ENCODE results near the gene DSG4. TPM values are rescaled to one million over a fixed set of nuclear protein-coding genes. Genes with fewer than 3 reads are reported as not detected.

DSG4 gene
- polyA plus RNA-seq, 3 donors = not detected

DNA sequence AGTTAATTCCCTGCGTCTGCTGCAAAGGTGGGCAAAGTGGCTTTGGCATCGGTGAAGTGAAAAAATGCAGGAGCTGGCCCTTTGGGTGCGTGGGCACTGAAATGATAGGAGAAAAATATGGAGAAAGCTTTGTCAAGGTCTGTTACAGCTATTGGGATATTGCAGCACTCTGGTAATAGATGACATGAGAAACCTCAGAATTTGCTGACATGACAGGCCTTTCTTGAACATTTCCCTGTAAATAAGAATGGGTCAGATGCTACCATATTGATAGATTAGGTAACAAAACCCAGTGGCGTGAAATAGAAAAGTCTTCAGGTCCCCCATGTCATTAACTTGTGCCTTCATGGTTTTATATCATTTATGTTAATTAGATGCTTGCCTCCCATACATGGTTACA is 12.4 kb upstream of the DSG4 start:
- no peaks in the 10 kb centered on the region for H3K9me3 ChIP-seq (replicated peaks in 1 of 2; ENCODE audit: control insufficient read depth in 1 of 2, insufficient read depth in 1 of 2, low read length in 2 of 2)
- no peak overlapping the region for H3K4me2 ChIP-seq (replicated peaks; ENCODE audit: extremely low read depth, low read length, poor library complexity, severe bottlenecking)
- no peaks in the 10 kb centered on the region for H3K27me3 ChIP-seq (ENCODE audit: control insufficient read depth in 2 of 2, insufficient read depth in 2 of 2, low read length in 2 of 2)
- H3K4me1 ChIP-seq (ENCODE audit: control insufficient read depth in 1 of 2, insufficient read depth in 2 of 2, low read length in 2 of 2) = no peaks in the 10 kb centered on the region
- no peaks in the 10 kb centered on the region for H4K20me1 ChIP-seq (ENCODE audit: insufficient read depth, low read length)
- no peak overlapping the region for H3K9ac ChIP-seq (ENCODE audit: insufficient read depth, low read length, poor library complexity, severe bottlenecking)
- intact Hi-C loops (cut with micrococcal nuclease) = no loop called here
- no peak overlapping the region for H3K27ac ChIP-seq (ENCODE audit: low read depth in 1 of 2, low read length in 2 of 2)
- Mint-ChIP-seq H3K4me3 (no peak overlapping the region), H3K9me3 (peaks cover 0 to 6% (median 3%) of the 10 kb centered on the region in 7 donors), H3K4me1 (no peaks in the 10 kb centered on the region), H3K36me3 (no peaks in the 10 kb centered on the region), H3K27me3 (ENCODE audit: low read depth in 3 of 3) (no peaks in the 10 kb centered on the region), H3K27ac (no peak overlapping the region)
- no peaks in the 10 kb centered on the region for H3K36me3 ChIP-seq (replicated peaks in 1 of 2; ENCODE audit: control insufficient read depth in 1 of 2, insufficient read depth in 2 of 2, low read length in 2 of 2)
- no peak overlapping the region for H2AFZ ChIP-seq (ENCODE audit: insufficient read depth, low read depth, low read length, poor library complexity, severe bottlenecking)
- 92% methylated on average over 3 of the region's 4 CpGs for WGBS (ENCODE audit: insufficient coverage)
- no peaks in the 10 kb centered on the region for H3K79me2 ChIP-seq (ENCODE audit: insufficient read depth, low read length)
- TF ChIP-seq, protein P1, sequence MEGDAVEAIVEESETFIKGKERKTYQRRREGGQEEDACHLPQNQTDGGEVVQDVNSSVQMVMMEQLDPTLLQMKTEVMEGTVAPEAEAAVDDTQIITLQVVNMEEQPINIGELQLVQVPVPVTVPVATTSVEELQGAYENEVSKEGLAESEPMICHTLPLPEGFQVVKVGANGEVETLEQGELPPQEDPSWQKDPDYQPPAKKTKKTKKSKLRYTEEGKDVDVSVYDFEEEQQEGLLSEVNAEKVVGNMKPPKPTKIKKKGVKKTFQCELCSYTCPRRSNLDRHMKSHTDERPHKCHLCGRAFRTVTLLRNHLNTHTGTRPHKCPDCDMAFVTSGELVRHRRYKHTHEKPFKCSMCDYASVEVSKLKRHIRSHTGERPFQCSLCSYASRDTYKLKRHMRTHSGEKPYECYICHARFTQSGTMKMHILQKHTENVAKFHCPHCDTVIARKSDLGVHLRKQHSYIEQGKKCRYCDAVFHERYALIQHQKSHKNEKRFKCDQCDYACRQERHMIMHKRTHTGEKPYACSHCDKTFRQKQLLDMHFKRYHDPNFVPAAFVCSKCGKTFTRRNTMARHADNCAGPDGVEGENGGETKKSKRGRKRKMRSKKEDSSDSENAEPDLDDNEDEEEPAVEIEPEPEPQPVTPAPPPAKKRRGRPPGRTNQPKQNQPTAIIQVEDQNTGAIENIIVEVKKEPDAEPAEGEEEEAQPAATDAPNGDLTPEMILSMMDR (IDR thresholded peaks at IDR 0.05) = no peak
- no peak for DNase-seq
- no peak overlapping the region for H3K4me3 ChIP-seq (replicated peaks in 1 of 3; ENCODE audit: low read depth in 2 of 3, low read length in 3 of 3)

GRCh38 chr18:31369478-31369877 is 7.1 kb upstream of the DSG4 start:
- no peaks in the 10 kb centered on the region for H3K79me2 ChIP-seq (ENCODE audit: insufficient read depth, low read length)
- H3K9ac ChIP-seq (ENCODE audit: insufficient read depth, low read length, poor library complexity, severe bottlenecking) = no peak overlapping the region
- intact Hi-C loops (cut with micrococcal nuclease) = no loop called here
- H3K4me3 ChIP-seq (replicated peaks in 1 of 3; ENCODE audit: low read depth in 2 of 3, low read length in 3 of 3) = no peak overlapping the region
- H4K20me1 ChIP-seq (ENCODE audit: insufficient read depth, low read length) = no peaks in the 10 kb centered on the region
- H3K36me3 Mint-ChIP-seq = no peaks in the 10 kb centered on the region
- H3K4me1 Mint-ChIP-seq = no peaks in the 10 kb centered on the region
- H3K27me3 ChIP-seq (ENCODE audit: control insufficient read depth in 2 of 2, insufficient read depth in 2 of 2, low read length in 2 of 2) = no peaks in the 10 kb centered on the region
- H2AFZ ChIP-seq (ENCODE audit: insufficient read depth, low read depth, low read length, poor library complexity, severe bottlenecking) = no peak overlapping the region
- peaks cover 0 to 6% (median 0%) of the 10 kb centered on the region in 7 donors for H3K9me3 Mint-ChIP-seq
- H3K4me1 ChIP-seq (ENCODE audit: control insufficient read depth in 1 of 2, insufficient read depth in 2 of 2, low read length in 2 of 2) = no peaks in the 10 kb centered on the region
- no peaks in the 10 kb centered on the region for H3K27me3 Mint-ChIP-seq (ENCODE audit: low read depth in 3 of 3)
- TF ChIP-seq, protein P1 (IDR thresholded peaks at IDR 0.05) = no peak
- H3K4me3 Mint-ChIP-seq = no peak overlapping the region
- H3K27ac ChIP-seq (ENCODE audit: low read depth in 1 of 2, low read length in 2 of 2) = no peak overlapping the region
- no peaks in the 10 kb centered on the region for H3K9me3 ChIP-seq (replicated peaks in 1 of 2; ENCODE audit: control insufficient read depth in 1 of 2, insufficient read depth in 1 of 2, low read length in 2 of 2)
- no peak overlapping the region for H3K4me2 ChIP-seq (replicated peaks; ENCODE audit: extremely low read depth, low read length, poor library complexity, severe bottlenecking)
- no peaks in the 10 kb centered on the region for H3K36me3 ChIP-seq (replicated peaks in 1 of 2; ENCODE audit: control insufficient read depth in 1 of 2, insufficient read depth in 2 of 2, low read length in 2 of 2)
- DNase-seq = no peak
- H3K27ac Mint-ChIP-seq = no peak overlapping the region

Measured in CD14-positive monocyte (primary cell).